ENCODE measurements around the gene FXYD6.
"Not testable (repeated sequence)": the region's sequence is repeated elsewhere in the genome, so short reads cannot be mapped to it uniquely, and the experiment has no call there.

Gene FXYD6, protein sequence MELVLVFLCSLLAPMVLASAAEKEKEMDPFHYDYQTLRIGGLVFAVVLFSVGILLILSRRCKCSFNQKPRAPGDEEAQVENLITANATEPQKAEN

DNA sequence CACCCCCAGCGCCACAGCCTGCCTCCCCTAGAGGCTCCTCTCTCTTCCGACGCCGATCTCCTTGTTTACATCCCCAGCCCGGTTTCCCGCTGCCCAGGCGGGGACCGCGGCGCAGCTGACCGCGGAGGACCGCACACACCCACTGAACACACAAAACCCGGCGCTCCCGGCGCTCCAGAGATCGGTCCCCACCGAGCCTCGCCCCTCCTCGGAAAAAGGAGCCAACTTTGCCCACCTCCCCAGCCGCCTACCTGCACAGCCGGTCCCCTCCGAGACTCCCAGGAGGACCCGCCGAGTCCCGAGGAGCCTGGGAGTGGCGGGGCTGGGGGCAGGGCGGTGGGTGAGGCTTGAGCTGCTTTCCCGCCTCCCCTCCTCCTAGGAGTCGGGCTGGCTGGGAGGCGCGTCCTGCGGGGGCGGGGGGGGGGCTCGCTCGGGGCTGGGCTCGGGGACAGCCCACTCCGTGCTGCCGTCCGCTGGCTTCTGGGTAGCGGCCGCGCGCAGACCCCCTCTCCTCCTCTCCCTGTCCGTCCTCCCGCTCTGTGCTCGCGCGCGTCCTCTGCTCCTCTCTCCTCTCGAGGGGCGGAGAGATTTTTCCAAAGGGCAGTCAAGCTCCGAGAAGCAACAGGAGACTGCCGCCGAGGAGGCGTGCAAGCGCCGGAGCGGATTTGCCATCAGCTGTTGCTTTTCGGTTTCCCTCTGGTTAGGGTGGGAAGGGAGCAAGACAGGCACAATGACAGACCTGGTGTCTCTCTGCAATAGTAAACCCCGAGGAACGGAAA is at the start of gene FXYD6:
Gene FXYD6, minus strand, starts transcription at position 318 of the 779 bp plus-strand sequence. CDS start 33,882 bp downstream, outside the sequence.
- DNase-seq (ENCODE audit: low spot score): no peak

DNA sequence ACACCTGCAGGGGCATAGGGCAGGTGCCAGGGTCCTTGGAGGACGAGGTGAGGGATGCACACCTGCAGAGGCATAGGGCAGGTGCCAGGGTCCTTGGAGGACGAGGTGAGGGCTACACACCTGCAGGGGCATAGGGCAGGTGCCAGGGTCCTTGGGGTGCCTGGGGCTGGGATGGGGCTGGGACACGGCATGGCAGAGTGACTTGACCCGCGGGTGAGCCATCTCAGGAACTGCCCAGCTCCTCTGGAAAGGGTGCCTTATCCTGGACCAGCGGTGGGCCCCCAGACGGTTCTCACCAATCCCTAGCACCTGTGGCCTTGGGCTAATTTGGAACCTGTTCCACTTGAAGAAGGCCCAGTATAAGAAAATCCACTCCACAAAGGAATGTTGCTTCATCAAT is 49.7 kb upstream of the FXYD6 start:
- DNase-seq (ENCODE audit: low spot score): not testable (repeated sequence)

DNA sequence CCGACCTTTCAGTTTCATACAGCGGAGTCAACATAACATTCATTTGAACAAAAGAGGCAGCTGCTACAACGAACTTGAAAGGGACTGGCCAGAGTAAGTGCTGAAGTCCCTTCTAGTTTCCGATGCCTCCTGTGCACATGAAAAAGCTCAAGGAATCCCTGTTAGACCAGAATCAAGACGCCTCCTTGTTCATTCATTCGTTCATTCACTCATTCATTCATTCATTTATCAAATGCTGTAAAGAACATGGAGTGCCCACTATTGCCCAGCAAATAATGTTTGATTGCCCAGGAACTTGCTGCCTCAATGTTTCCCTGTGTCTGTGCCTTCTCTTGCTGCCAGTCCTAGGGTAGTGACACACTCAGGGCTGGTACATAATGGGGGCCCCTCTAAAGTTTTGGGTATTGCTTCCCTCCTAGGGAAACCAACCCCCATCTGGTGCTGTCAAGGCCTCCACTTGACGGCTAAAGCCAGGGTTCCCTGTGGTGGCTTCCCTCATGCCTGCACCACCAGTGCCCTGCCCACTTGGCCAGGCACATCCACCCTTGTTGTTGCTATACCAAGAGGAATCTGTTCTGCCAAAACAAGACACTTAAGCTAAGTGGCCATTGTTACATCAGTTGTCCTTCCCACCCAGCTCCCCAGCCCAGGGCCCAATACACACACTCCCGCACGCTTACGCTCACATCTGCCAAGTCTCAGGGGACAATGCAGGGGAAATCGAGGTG is 48.9 kb upstream of the FXYD6 start:
- DNase-seq (ENCODE audit: low spot score): no peak

- no peak for DNase-seq (ENCODE audit: low spot score)
Observed at GRCh38 chr11:117924631-117925170, 48.2 kb upstream of the FXYD6 start.

DNA sequence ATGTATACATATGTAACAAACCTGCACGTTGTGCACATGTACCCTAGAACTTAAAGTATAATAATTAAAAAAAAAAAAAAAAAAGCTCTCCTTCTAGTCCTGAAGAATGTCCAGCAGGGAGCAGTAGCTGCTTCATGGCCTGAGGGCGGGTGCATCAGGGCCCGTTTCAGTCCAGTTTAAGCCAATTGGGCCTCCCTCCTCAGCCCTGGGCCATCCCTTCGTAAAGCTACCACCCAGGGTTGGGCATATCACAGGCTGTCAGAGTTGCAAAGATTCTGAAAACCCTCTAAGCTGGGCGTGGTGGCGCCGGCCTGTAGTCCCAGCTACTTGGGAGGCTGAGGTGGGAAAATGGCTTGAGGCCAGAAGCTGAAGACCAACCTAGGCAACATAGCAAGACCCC is 47.3 kb upstream of the FXYD6 start:
- no peak for DNase-seq (ENCODE audit: low spot score)

GRCh38 chr11:117923275-117923674 is 46.8 kb upstream of the FXYD6 start:
- no peak for DNase-seq (ENCODE audit: low spot score)

DNA sequence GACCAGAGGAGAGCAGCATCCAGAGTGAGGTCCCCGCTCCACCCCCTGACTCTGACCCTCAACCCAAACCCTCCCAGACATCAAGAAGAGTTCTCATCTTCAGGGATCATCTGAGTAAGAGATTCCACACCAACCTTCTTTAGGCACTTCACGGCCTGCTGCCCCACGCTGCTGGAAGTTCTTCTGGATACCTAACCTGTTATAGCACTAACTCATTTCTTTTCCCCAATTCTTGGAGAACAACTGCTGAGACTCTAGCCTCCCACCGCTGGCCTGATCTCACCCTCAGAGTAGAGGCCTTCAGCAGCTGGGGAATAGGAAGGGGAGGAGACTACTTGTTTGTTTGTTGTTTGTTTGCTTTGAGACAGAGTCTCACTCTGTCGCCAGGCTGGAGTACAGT is 45.4 kb upstream of the FXYD6 start:
- no peak for DNase-seq (ENCODE audit: low spot score)

- no peak for DNase-seq (ENCODE audit: low spot score)
Observed at GRCh38 chr11:117921456-117921855, 45.0 kb upstream of the FXYD6 start.

GRCh38 chr11:117919781-117920221 is 43.3 kb upstream of the FXYD6 start:
- DNase-seq (ENCODE audit: low spot score): no peak

- DNase-seq (ENCODE audit: low spot score): peak; percentile 28
Observed at GRCh38 chr11:117919341-117919740, 42.9 kb upstream of the FXYD6 start.

DNA sequence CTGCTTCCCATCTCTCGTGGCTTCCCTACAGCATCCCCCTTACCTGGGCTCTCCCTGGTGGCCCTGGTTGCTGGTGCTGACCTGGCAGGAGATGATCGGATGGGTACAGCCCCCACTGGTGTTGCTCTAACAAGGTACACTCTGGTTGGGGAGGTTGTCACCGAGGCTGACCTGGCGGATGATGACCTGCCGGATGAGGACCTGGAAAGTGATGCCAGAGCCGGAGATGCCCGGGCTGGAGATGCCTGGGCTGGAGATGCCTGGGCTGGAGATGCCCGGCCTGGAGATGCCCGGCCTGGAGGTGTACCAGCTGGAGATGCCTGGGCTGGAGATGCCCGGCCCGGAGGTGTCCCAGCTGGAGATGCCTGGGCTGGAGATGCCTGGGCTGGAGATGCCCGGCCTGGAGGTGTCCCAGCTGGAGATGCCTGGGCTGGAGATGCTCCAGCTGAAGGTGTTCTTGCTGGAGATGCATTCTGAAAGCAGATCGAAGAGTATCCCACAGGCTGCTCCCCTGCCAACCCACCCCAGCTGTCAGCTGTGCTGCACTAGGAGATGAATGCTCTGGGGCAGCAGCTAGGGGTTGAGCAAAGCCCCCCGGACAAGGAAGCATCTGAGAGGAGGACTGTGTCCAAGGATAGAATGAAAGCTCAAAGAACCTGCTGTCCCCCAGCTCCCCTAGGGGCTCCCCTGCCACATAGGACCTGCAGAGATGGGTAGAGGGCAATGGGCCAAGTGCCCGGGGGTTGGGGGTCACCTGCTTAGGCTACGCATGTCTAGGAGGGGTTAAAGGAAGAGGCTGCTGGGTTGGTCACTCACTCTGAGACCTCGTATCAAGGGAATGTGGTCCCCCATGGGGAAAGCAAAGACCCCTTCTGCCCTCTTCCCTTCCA is 42.2 kb upstream of the FXYD6 start:
- DNase-seq (ENCODE audit: low spot score): no peak

GRCh38 chr11:117917591-117918151 is 41.2 kb upstream of the FXYD6 start:
- DNase-seq (ENCODE audit: low spot score): no peak

- DNase-seq (ENCODE audit: low spot score): no peak
Observed at GRCh38 chr11:117916956-117917355, 40.5 kb upstream of the FXYD6 start.

DNA sequence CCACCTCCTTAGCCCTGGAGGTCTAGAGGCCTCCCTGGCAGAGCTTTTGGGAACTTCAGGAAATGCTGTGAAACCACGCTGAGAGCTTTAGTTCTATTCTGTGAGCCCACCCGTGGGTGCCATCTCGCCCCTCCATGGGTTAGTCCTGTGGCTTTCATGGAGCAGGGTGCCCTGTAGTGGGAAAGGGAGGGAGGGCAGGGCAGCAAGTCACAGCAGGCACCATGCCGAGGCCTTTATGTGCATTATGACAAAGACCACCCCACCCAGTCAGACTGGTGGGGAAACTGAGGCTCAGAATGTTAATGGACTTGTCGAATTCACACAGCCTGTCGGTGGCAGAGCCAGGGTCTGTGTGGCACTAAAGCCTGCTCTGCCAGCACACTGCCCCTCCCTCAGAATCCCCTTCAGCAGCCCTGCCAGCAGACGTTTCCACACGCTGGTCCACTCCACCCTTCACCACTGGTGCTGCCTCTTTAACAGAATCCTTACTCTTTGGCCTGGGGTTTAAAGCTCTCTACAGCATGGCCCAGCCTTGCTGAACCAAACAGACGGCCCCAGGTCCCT is 39.3 kb upstream of the FXYD6 start:
- no peak for DNase-seq (ENCODE audit: low spot score)

GRCh38 chr11:117914991-117915618 is 38.6 kb upstream of the FXYD6 start:
- DNase-seq (ENCODE audit: low spot score): no peak

DNA sequence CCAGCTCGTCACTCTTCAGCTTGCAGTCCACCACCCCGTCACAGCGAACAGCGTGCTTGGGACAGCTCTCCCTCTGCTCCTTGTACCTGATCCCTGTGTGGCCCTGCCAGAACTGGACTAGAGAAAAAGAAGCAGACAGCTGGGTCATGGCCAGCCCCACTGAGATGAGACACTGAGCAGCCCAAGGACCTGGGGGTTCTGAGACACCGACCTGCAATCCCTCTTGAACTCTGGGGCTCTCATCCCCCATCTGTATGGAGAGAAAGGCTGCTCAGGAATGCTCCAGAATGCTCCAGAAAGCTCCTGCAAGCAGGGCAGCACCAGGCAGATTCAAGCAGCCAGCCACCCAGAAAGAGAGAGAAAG is 37.9 kb upstream of the FXYD6 start:
- DNase-seq (ENCODE audit: low spot score): no peak

DNA sequence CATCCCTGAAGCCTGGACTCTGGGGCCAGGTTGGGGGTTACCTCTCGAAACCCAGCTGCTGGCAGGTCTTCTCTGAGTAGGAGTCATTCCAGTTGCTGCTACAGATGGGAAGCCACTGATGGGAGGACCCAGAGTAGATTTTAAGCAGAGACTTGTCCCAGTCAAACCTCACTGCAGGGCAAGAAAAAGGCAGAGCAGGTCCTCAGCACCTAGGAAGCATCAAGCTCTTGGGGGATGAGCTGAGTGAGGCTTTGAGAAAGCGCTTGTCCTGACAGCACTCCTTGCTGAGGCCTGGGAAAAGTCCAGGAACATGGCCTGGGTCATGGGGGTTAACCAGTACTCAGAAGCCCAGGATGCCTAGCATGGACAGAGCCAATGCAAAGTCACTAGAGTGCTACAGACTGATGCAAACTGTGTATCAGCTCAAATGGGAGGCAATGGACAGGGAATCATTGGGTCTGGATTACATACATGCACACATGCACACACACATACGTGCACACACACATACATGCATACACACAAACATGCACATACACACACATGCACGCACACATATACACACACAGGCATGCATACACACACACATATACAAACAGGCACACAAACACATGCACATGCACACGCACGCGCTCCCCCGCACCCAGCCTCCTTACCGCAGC is 37.4 kb upstream of the FXYD6 start:
- no peak for DNase-seq (ENCODE audit: low spot score)

DNA sequence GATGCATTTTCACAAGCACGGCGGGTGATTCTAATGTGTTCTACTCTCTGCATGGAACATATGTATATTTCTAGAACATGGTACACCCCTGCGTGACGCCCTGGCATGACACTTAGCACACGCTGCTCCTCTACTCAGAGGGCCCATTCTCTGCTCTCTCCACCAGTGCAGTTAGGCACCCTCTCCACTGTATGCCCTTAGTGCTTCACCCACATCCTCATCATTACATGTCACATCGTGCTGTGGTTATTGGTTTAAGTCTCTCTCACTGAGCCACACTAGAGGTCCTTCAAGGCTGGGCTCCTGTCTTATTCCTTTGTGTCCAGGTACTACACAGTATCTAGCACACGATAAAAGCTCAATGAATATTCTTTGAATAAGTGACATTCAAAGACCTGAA is 36.0 kb upstream of the FXYD6 start:
- DNase-seq (ENCODE audit: low spot score): no peak

- no peak for DNase-seq (ENCODE audit: low spot score)
Observed at GRCh38 chr11:117911694-117912093, 35.2 kb upstream of the FXYD6 start.

DNA sequence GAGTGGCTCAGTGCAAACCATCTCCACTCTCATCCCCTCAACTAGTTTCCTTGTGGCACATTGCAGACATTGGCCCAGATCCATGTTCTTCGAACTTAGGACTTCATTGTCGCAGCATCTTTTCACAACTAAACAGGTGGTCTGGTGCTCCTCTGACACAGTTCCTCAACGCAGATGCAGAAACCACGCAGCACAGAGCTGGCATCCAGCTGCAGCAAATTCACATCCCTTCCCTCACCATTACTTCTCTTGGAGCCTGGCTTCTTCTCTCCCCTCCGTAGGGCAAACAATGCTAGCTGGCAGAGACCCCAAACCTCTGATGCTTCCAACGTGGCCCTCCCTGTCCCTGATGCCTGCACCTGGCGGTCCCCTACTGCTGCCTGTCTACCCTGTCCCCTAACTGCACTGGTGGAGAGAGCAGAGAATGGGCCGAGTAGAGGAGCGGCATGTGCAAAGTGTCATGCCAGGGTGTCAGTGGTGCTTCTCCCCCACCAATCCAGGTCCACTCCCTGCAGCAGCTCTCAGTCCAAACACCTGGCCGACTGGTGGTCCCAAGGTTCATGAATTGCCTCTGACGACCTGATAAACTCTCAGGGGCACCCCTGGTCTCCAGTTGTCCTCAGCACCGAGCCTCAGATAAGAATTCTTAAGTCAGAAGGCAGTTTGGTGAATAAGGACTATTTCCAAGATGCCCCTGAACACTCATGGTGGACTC is 34.6 kb upstream of the FXYD6 start:
- DNase-seq (ENCODE audit: low spot score): no peak
